IMR-90 (cell line): ENCODE measurements around the gene ELL. TPM values are rescaled to one million over a fixed set of nuclear protein-coding genes. Genes with fewer than 3 reads are reported as not detected.

Experiments
- ATAC-seq: fragments of 200-7000 bp; cut with Tn5 transposase; 2 replicates; pipeline ENCODE4 v1.9.1; 2020; ENCODE audit warnings: low read depth, mild to moderate bottlenecking, moderate library complexity
- BruUV-seq: library from RNA; stranded (reverse); fragments of 400-500 nt; replicated peaks from 2 replicates; lab custom pipeline; 2021; lab: Mats Ljungman, UMichigan
- CTCF ChIA-PET: fragments of 300-600 bp; formaldehyde crosslinking; extraction: SDS; loops from one replicate; lab custom pipeline; 2021; ENCODE audit warnings: antibody characterized with exemption; lab: Yijun Ruan, JAX
- POLR2A ChIA-PET: fragments of 300-600 bp; sonication (Branson Sonifier 250); formaldehyde crosslinking; loops from one replicate; lab custom pipeline; 2022; ENCODE audit warnings: antibody characterized with exemption; ENCODE audit not compliant: unreplicated experiment; lab: Charles Lee
- DNase-seq: peaks from one replicate; pipeline ENCODE4 v3.0.0; 2013
- H2AFZ ChIP-seq: replicated peaks from 2 replicates; pipeline ENCODE3; 2013; ENCODE audit warnings: low read length, mild to moderate bottlenecking; ENCODE audit not compliant: poor library complexity
- H2AK5ac ChIP-seq: 2 replicates; pipeline ENCODE4 v1.6.1; 2013; ENCODE audit warnings: low read depth, low read length, inconsistent platforms
- H2AK9ac ChIP-seq: replicated peaks from 2 replicates; pipeline ENCODE3; 2013; ENCODE audit warnings: mild to moderate bottlenecking, low read depth, low read length, moderate library complexity; ENCODE audit not compliant: poor library complexity
- H2BK120ac ChIP-seq: 2 replicates; pipeline ENCODE4 v1.6.1; 2013; ENCODE audit warnings: low read depth, low read length, inconsistent platforms
- H2BK15ac ChIP-seq: 3 replicates; pipeline ENCODE4 v1.6.1; 2013; ENCODE audit warnings: low read depth, low read length, inconsistent platforms
- H2BK20ac ChIP-seq: 2 replicates; pipeline ENCODE4 v1.6.1; 2013; ENCODE audit warnings: low read depth, mild to moderate bottlenecking, inconsistent platforms, low read length, moderate library complexity
- H2BK5ac ChIP-seq: 2 replicates; pipeline ENCODE4 v1.6.1; 2013; ENCODE audit warnings: mild to moderate bottlenecking, low read depth, low read length, inconsistent platforms; ENCODE audit not compliant: poor library complexity, severe bottlenecking
- H3K14ac ChIP-seq: replicated peaks from 2 replicates; pipeline ENCODE4 v1.6.1; 2013; ENCODE audit warnings: low read depth, low read length, inconsistent platforms
- H3K18ac ChIP-seq: 2 replicates; pipeline ENCODE4 v1.6.1; 2013; ENCODE audit warnings: low read depth, low read length, control low read depth
- H3K23ac ChIP-seq: 2 replicates; pipeline ENCODE4 v1.6.1; 2013; ENCODE audit warnings: low read depth, low read length, inconsistent platforms
- H3K27ac ChIP-seq: 2 replicates; pipeline ENCODE4 v1.5.1; 2013; ENCODE audit warnings: mild to moderate bottlenecking, control low read depth, low read length; ENCODE audit not compliant: insufficient read depth
- H3K27me3 ChIP-seq: 2 replicates; pipeline ENCODE4 v1.6.1; 2013; ENCODE audit warnings: low read length; ENCODE audit not compliant: control insufficient read depth, insufficient read depth
- H3K36me3 ChIP-seq: 2 replicates; pipeline ENCODE4 v1.6.1; 2013; ENCODE audit warnings: low read length, mixed read lengths; ENCODE audit not compliant: control insufficient read depth, insufficient read depth
- H3K4ac ChIP-seq: 2 replicates; pipeline ENCODE4 v1.6.1; 2013; ENCODE audit warnings: low read depth, low read length, inconsistent platforms
- H3K4me1 ChIP-seq: 2 replicates; pipeline ENCODE4 v1.6.1; 2013; ENCODE audit warnings: low read length, mixed read lengths; ENCODE audit not compliant: control insufficient read depth, insufficient read depth
- H3K4me2 ChIP-seq: 2 replicates; pipeline ENCODE4 v1.6.1; 2013; ENCODE audit warnings: low read depth, mild to moderate bottlenecking, control low read depth, low read length, moderate library complexity
- H3K4me3 ChIP-seq: 2 replicates; pipeline ENCODE4 v1.5.1; 2013; ENCODE audit warnings: low read depth, mild to moderate bottlenecking, control low read depth, low read length, moderate library complexity; ENCODE audit not compliant: insufficient read depth
- H3K56ac ChIP-seq: 2 replicates; pipeline ENCODE4 v1.6.1; 2013; ENCODE audit warnings: low read length, inconsistent platforms; ENCODE audit not compliant: insufficient read depth; ENCODE audit errors: extremely low read depth
- H3K79me1 ChIP-seq, 2 experiments: 2 replicates each; pipeline ENCODE4 v1.6.1; 2013; ENCODE audit warnings: low read length in 2 of 2, inconsistent platforms in 1 of 2, low read depth in 1 of 2
- H3K9ac ChIP-seq: 2 replicates; pipeline ENCODE4 v1.6.1; 2013; ENCODE audit warnings: low read depth, low read length, control low read depth
- H3K9me1 ChIP-seq: 2 replicates; pipeline ENCODE4 v1.6.1; 2013; ENCODE audit warnings: low read length, inconsistent platforms; ENCODE audit not compliant: insufficient read depth
- H3K9me3 ChIP-seq: 2 replicates; pipeline ENCODE4 v1.6.1; 2013; ENCODE audit warnings: low read length; ENCODE audit not compliant: control insufficient read depth, insufficient read depth
- H4K20me1 ChIP-seq: 2 replicates; pipeline ENCODE4 v1.6.1; 2013; ENCODE audit warnings: low read length, inconsistent platforms; ENCODE audit not compliant: insufficient read depth
- H4K5ac ChIP-seq: 2 replicates; pipeline ENCODE4 v1.6.1; 2013; ENCODE audit warnings: mild to moderate bottlenecking, low read depth, low read length, control low read depth
- H4K8ac ChIP-seq, 2 experiments: 2 replicates each; pipeline ENCODE4 v1.6.1; 2013; ENCODE audit warnings: low read depth in 2 of 2, low read length in 2 of 2, control low read depth in 1 of 2, inconsistent platforms in 1 of 2
- H4K91ac ChIP-seq: 2 replicates; pipeline ENCODE4 v1.6.1; 2013; ENCODE audit warnings: low read depth, low read length, inconsistent platforms; ENCODE audit not compliant: insufficient read depth
- BHLHE40 ChIP-seq: fragments of 150-350 bp; IDR thresholded peaks from 2 replicates; pipeline ENCODE4 v1.6.1; 2016; ENCODE audit warnings: mild to moderate bottlenecking, low read depth, low read length
- CEBPB ChIP-seq: IDR thresholded peaks from 2 replicates; pipeline ENCODE4 v1.6.1; 2012; ENCODE audit warnings: low read depth, low read length, improper control_type of control experiment
- CHD1 ChIP-seq: IDR thresholded peaks from 2 replicates; pipeline ENCODE4 v1.6.1; 2012; ENCODE audit warnings: low read depth, low read length, improper control_type of control experiment
- FOS ChIP-seq: fragments of 150-350 bp; IDR thresholded peaks from 2 replicates; pipeline ENCODE4 v1.6.1; 2016; ENCODE audit warnings: low read depth, low read length
- MAFK ChIP-seq: IDR thresholded peaks from 2 replicates; pipeline ENCODE4 v1.6.1; 2012; ENCODE audit warnings: low read depth, low read length, improper control_type of control experiment
- MAZ ChIP-seq: IDR thresholded peaks from 2 replicates; pipeline ENCODE4 v1.6.1; 2012; ENCODE audit warnings: low read depth, mild to moderate bottlenecking, low read length, improper control_type of control experiment, moderate library complexity, borderline replicate concordance
- MXI1 ChIP-seq: IDR thresholded peaks from 2 replicates; pipeline ENCODE4 v1.6.1; 2012; ENCODE audit warnings: low read depth, mild to moderate bottlenecking, low read length, moderate library complexity, borderline replicate concordance
- NFE2L2 ChIP-seq: fragments of 150-350 bp; IDR thresholded peaks from 2 replicates; pipeline ENCODE4 v1.6.1; 2016; ENCODE audit warnings: low read depth, mild to moderate bottlenecking, low read length
- POLR2A ChIP-seq: IDR thresholded peaks from 2 replicates; pipeline ENCODE4 v1.6.1; 2012; ENCODE audit warnings: mild to moderate bottlenecking, low read depth, low read length
- RAD21 ChIP-seq: IDR thresholded peaks from 2 replicates; pipeline ENCODE4 v1.6.1; 2012; ENCODE audit warnings: low read length, improper control_type of control experiment
- RCOR1 ChIP-seq: IDR thresholded peaks from 2 replicates; pipeline ENCODE4 v1.6.1; 2012; ENCODE audit warnings: mild to moderate bottlenecking, low read length, improper control_type of control experiment; ENCODE audit not compliant: insufficient replicate concordance
- RFX5 ChIP-seq: IDR thresholded peaks from 2 replicates; pipeline ENCODE4 v1.8.0; 2012; ENCODE audit warnings: low read depth, mild to moderate bottlenecking, low read length, moderate library complexity
- SMC3 ChIP-seq: fragments of 150-350 bp; IDR thresholded peaks from 2 replicates; pipeline ENCODE4 v1.6.1; 2016; ENCODE audit warnings: low read depth, mild to moderate bottlenecking, antibody characterized with exemption, low read length, moderate library complexity
- WGBS, 2 experiments: methylation state at CpG; one replicate each; pipeline versions ENCODE4 v1.1.5 to v1.1.7; 2013; ENCODE audit warnings: missing lambda C conversion rate in 2 of 2; ENCODE audit not compliant: insufficient read length in 1 of 2; ENCODE audit errors: extremely low coverage in 2 of 2; 5-methylcytosine and 5-hydroxymethylcytosine counted together
- dilution Hi-C: fragments of 300-500 bp; cut with HindIII; formaldehyde crosslinking; loops from one replicate; pipeline ENCODE4 v1.14.3; 2018; ENCODE audit warnings: low sequenced_read_pairs; ENCODE audit not compliant: unreplicated experiment
- in situ Hi-C: fragments of 300-500 bp; cut with MboI; formaldehyde crosslinking; loops from 3 replicates; pipeline ENCODE4 v1.14.3; 2019; ENCODE audit warnings: low sequenced_read_pairs, inconsistent platforms, mixed read lengths
- intact Hi-C: fragments of 100-400 bp; cut with micrococcal nuclease; formaldehyde crosslinking; loops from 2 replicates; pipeline ENCODE4 v1.10.0; 2022
- polyA plus RNA-seq, 3 experiments: library from polyadenylated mRNA; depleted of rRNA; stranded (reverse); fragments of >200 nt; gene quantifications; 2 replicates each; pipeline ENCODE4 v1.2.3, GENCODE V29; 2012; ENCODE audit warnings: low replicate concordance in 1 of 3
- total RNA-seq: library from RNA; depleted of rRNA; stranded (reverse); fragments of >200 nt; gene quantifications from 2 replicates; pipeline ENCODE4 v1.2.3, GENCODE V29; 2012
- TF ChIP-seq, protein P1 (sequence below): fragments of 150-350 bp; IDR thresholded peaks from 2 replicates; pipeline ENCODE4 v1.6.1; 2017; ENCODE audit warnings: mild to moderate bottlenecking, antibody characterized with exemption, low read length, low read depth
- TF ChIP-seq, protein P2 (sequence below): conservative IDR thresholded peaks from 2 replicates; pipeline ENCODE4 v1.5.1; 2012; ENCODE audit warnings: mild to moderate bottlenecking, low read depth, low read length, improper control_type of control experiment
- TF ChIP-seq, protein P3 (sequence below): fragments of 150-350 bp; IDR thresholded peaks from 2 replicates; pipeline ENCODE4 v1.6.1; 2016; ENCODE audit warnings: low read depth, mild to moderate bottlenecking, low read length, moderate library complexity, borderline replicate concordance

The ELL gene
- total and polyA plus RNA-seq, 2 of the 4 experiments (the other 2 are of a cell fraction) = 6.3 to 13.1 TPM

DNA sequence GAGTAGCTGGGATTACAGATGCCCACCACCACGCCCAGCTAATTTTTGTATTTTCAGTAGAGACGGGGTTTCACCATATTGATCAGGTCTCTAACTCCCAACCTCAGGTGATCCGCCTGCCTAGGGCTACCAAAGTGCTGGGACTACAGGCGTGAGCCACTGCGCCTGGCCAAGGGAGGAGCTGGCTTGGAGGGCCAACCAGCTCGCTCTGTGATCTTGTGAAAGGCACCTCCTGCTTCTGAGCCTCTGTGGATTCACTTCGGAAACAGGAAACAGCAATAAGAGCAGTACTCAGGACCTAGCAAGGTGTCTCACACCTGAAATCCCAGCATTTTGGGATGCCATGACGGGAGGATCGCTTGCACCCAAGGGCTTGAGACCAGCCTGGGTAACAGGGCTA lies 2.0 kb upstream of the ELL start:
- Histone ChIP-seq H2AK9ac (no peak overlapping the region), H2AK5ac (no peak overlapping the region), H3K9me1 (peaks cover 9% of the 10 kb centered on the region), H2BK20ac (no peak overlapping the region), H2BK15ac (no peak overlapping the region), H3K14ac (no peak overlapping the region), H3K4me3 (no peak overlapping the region), H3K23ac (no peak overlapping the region), H2AFZ (peak overlapping the region; percentile 15), H3K56ac (no peak overlapping the region), H3K9ac (no peak overlapping the region), H3K27ac (no peak overlapping the region), H3K27me3 (no peaks in the 10 kb centered on the region), H3K9me3 (no peaks in the 10 kb centered on the region), H4K91ac (no peak overlapping the region), H2BK5ac (no peak overlapping the region), H3K4me2 (no peak overlapping the region), H4K8ac (no peak overlapping the region), H3K79me1 (peaks cover 0 to 20% of the 10 kb centered on the region in 2 experiments; a peak in 2 of 4 replicates), H2BK120ac (no peak overlapping the region), H3K18ac (no peak overlapping the region), H4K5ac (no peak overlapping the region), H3K4me1 (peaks cover 2% of the 10 kb centered on the region; the same call in 1 of the 2 replicates), H3K36me3 (no peaks in the 10 kb centered on the region), H3K4ac (no peak overlapping the region), H4K20me1 (peaks cover 18% of the 10 kb centered on the region)
- whole genome bisulfite sequencing, 2 experiments = 92% methylated on average over 6 of the region's 9 CpGs; no CpG with 5 or more reads in 1 of the 2 experiments
- in situ Hi-C loops (no loop called here), dilution Hi-C loops (no loop called here), intact Hi-C loops (no loop called here)
- ATAC-seq = no peak
- ChIA-PET CTCF (no interaction called here), POLR2A (no interaction called here)
- DNase-seq = no peak
- BruUV-seq = no TSS peak
- TF ChIP-seq RFX5 (no peak), RCOR1 (no peak), FOS (no peak), CHD1 (no peak), SMC3 (no peak), NFE2L2 (no peak), BHLHE40 (no peak), MXI1 (no peak), RAD21 (no peak), MAZ (no peak), CEBPB (no peak), MAFK (no peak), POLR2A (no peak)
- TF ChIP-seq, protein P1, sequence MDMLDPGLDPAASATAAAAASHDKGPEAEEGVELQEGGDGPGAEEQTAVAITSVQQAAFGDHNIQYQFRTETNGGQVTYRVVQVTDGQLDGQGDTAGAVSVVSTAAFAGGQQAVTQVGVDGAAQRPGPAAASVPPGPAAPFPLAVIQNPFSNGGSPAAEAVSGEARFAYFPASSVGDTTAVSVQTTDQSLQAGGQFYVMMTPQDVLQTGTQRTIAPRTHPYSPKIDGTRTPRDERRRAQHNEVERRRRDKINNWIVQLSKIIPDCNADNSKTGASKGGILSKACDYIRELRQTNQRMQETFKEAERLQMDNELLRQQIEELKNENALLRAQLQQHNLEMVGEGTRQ = no peak
- TF ChIP-seq, protein P2, sequence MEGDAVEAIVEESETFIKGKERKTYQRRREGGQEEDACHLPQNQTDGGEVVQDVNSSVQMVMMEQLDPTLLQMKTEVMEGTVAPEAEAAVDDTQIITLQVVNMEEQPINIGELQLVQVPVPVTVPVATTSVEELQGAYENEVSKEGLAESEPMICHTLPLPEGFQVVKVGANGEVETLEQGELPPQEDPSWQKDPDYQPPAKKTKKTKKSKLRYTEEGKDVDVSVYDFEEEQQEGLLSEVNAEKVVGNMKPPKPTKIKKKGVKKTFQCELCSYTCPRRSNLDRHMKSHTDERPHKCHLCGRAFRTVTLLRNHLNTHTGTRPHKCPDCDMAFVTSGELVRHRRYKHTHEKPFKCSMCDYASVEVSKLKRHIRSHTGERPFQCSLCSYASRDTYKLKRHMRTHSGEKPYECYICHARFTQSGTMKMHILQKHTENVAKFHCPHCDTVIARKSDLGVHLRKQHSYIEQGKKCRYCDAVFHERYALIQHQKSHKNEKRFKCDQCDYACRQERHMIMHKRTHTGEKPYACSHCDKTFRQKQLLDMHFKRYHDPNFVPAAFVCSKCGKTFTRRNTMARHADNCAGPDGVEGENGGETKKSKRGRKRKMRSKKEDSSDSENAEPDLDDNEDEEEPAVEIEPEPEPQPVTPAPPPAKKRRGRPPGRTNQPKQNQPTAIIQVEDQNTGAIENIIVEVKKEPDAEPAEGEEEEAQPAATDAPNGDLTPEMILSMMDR = no peak
- TF ChIP-seq, protein P3, sequence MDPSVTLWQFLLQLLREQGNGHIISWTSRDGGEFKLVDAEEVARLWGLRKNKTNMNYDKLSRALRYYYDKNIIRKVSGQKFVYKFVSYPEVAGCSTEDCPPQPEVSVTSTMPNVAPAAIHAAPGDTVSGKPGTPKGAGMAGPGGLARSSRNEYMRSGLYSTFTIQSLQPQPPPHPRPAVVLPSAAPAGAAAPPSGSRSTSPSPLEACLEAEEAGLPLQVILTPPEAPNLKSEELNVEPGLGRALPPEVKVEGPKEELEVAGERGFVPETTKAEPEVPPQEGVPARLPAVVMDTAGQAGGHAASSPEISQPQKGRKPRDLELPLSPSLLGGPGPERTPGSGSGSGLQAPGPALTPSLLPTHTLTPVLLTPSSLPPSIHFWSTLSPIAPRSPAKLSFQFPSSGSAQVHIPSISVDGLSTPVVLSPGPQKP = no peak
